H7 (cell line): ENCODE data around the gene PTRHD1. TPM values are rescaled to one million over a fixed set of nuclear protein-coding genes. Genes with fewer than 3 reads are reported as not detected.

Experiments used
- DNase-seq: peaks from one replicate; pipeline ENCODE4 v3.0.0; 2012
- H3K27me3 ChIP-seq: 2 replicates; pipeline ENCODE4 v1.6.0; 2011; ENCODE audit warnings: mild to moderate bottlenecking, low read length; ENCODE audit not compliant: control insufficient read depth, insufficient read depth
- H3K36me3 ChIP-seq: replicated peaks from 2 replicates; pipeline ENCODE4 v1.5.1; 2011; ENCODE audit warnings: low read length; ENCODE audit not compliant: control insufficient read depth, insufficient read depth
- H3K4me3 ChIP-seq: 2 replicates; pipeline ENCODE4 v1.5.1; 2011; ENCODE audit warnings: low read depth, mild to moderate bottlenecking, control low read depth, low read length, moderate library complexity; ENCODE audit not compliant: insufficient read depth
- total RNA-seq: library from RNA; depleted of rRNA; stranded (reverse); fragments of >200 nt; shearing (Covaris generic); gene quantifications from 2 replicates; pipeline ENCODE4 v1.2.3, GENCODE V29; 2014

Gene PTRHD1
- total RNA-seq, 1 experiment from 2014 or later, result 31.4 TPM

GRCh38 chr2:24833821-24834732, 40.9 kb upstream of the PTRHD1 start:
- no peak overlapping the region for H3K4me3 ChIP-seq
- H3K27me3 ChIP-seq, result no peaks in the 10 kb centered on the region
- peak; percentile 45 for DNase-seq
- H3K36me3 ChIP-seq, result peaks cover 4% of the 10 kb centered on the region

GRCh38 chr2:24832931-24833701, 39.9 kb upstream of the PTRHD1 start:
- peaks cover 4% of the 10 kb centered on the region for H3K36me3 ChIP-seq
- DNase-seq, result peak; percentile 70
- no peak overlapping the region for H3K4me3 ChIP-seq
- no peaks in the 10 kb centered on the region for H3K27me3 ChIP-seq

DNA sequence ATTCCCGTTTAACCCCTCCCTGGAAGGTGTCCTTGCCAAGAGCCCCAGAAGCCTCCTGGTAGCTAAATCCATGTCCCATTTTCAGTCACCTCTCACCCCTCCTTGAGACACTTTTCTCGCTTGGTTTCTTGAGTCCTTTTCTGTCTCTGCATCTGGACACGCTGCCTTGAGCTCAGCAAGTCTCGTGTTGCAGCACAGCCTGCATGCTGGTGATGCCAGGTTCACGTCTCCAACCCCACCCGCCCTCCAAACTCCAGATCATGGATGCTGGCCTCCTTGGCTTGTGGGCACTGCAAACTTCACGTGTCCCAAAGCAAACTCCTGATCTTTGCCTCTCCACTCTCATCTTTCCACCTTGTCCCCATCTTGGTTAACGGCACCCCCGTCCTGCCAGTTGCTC, 39.3 kb upstream of the PTRHD1 start:
- no peak for DNase-seq

GRCh38 chr2:24832073-24832461, 38.9 kb upstream of the PTRHD1 start:
- Histone ChIP-seq H3K36me3 (peaks cover 4% of the 10 kb centered on the region), H3K4me3 (no peak overlapping the region), H3K27me3 (no peaks in the 10 kb centered on the region)
- peak; percentile 79 for DNase-seq

More for the DNA sequence above, 39.3 kb upstream of the PTRHD1 start:
- Histone ChIP-seq H3K27me3 (no peaks in the 10 kb centered on the region), H3K36me3 (peaks cover 4% of the 10 kb centered on the region), H3K4me3 (no peak overlapping the region)

DNA sequence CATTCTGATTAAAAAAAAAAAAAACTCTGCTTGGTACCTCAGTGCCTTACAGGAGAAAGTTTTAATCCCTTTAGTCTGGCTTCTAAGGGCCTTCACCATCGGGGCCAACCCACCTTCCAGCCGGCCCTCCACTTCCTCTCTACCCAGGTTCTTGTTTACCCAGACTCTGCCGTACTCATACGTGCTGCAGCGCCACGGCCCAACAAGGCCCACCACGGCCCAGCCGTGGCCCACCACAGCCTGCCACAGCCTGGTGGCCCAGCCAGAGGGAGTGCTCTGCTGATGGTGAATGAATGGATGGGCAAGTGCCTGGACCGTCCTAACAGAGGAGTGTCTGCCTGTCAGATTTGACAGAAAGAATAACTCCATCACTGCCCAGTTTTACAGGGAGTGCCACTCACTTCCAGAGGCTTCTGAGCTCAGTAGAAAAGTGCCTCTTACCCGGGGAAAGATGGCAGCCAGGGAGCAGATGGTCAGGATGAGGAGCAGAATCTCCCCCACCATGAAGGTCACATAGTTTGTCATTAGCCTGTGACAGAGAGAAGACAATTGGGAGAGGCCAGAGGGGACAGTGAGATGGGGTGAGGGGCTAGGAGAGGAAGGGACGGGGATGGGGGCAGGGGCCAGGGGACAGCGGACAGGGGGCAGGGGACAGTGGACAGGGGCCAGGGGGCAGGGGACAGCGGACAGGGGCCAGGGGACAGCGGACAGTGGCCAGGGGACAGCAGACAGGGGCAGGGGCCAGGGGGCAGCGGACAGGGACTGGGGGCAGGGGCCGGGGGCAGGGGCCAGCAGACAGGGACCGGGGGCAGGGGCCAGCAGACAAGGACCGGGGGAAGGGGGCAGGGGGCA, 38.3 kb upstream of the PTRHD1 start:
- H3K36me3 ChIP-seq, result peaks cover 4% of the 10 kb centered on the region
- DNase-seq, result peak; percentile 45
- no peak overlapping the region for H3K4me3 ChIP-seq
- H3K27me3 ChIP-seq, result no peaks in the 10 kb centered on the region

DNA sequence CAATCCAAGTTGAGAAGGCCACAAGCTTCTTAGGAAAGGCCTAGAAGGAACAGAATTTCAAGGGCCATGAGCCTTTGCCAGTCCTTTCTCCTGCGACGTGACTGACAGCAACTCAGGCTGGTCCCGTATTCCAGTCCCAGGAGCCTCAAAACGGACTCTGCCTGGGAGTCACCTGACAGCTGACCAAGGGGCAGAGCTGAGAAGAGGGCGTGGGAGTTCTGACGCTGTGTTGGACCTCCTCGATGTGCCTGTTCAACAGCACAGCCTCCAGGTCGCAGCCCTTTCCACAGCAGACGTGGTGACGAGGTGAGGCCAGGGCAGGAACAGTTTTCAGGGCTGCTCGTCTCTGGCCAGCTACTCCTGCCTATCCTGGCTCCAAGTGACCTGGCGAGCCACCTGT, 37.6 kb upstream of the PTRHD1 start:
- no peaks in the 10 kb centered on the region for H3K27me3 ChIP-seq
- H3K36me3 ChIP-seq, result peaks cover 4% of the 10 kb centered on the region
- H3K4me3 ChIP-seq, result no peak overlapping the region
- peak; percentile 33 for DNase-seq

DNA sequence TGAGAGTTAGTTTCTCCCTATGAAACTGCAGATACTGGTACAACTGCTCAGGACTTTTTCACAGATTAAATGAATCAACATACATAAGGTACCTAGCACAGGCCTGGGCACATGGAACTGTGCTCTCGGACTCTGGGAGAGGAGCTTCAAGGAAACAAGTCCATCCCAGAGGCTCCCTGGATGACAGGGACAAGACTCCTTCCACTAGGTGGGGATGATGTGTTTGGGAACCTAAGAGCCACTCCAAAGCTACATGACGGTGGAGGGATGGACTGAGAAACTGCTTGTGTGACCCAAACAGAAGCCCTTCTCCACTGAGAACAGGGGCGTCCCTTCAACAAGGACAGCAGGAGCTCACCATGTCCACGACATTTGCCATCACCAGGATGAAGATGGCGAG, 37.2 kb upstream of the PTRHD1 start:
- no peak overlapping the region for H3K4me3 ChIP-seq
- peak; percentile 72 for DNase-seq
- peaks cover 6% of the 10 kb centered on the region for H3K36me3 ChIP-seq
- H3K27me3 ChIP-seq, result no peaks in the 10 kb centered on the region

GRCh38 chr2:24828238-24828996, 35.2 kb upstream of the PTRHD1 start:
- no peaks in the 10 kb centered on the region for H3K27me3 ChIP-seq
- peak; percentile 30 for DNase-seq
- no peak overlapping the region for H3K4me3 ChIP-seq
- H3K36me3 ChIP-seq, result peaks cover 9% of the 10 kb centered on the region

DNA sequence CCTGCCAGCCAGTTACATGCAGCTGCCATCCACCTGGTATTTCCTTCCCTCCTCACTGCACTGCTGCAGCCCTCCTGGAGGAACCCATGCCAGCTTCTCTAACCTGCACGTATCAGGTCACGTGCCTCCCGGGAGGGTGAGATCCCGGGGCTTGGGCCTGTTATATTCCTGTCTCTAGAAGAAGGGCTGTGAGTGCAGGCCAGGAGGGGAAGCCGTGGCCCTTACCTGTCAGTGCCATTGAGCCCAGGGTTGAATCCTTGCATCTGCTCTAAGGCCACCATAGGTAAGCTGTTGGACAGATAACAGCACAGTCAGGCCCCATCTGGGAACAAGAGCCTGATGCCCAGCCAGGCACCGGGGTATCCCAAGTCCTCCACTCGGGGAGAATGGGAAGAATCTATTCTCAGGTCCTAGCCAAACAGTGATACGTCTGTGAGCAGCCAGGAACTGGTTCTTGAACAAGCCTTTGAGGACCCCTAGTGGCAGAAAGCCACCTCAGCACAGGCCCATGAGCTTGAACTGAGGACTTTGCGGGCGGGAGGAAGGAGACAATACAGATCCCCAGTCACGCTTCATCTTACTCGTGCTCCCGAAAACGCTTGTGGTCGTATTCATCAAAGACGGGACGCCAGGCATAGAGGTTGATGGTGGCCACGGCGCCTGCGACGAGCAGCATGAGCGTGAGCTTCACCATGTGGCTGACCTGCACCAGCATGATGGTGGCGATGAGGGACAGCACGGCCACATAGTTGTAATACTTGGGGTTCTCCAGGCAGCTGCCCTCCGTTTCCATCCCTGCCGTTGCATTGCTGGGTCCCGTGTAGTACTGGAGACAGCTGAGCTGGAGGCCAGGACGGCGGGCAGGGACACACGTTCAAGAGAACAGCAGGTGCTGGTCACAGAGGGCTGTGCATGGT, 34.4 kb upstream of the PTRHD1 start:
- H3K4me3 ChIP-seq, result no peak overlapping the region
- peak; percentile 94 for DNase-seq
- H3K27me3 ChIP-seq, result no peaks in the 10 kb centered on the region
- H3K36me3 ChIP-seq, result peaks cover 14% of the 10 kb centered on the region

DNA sequence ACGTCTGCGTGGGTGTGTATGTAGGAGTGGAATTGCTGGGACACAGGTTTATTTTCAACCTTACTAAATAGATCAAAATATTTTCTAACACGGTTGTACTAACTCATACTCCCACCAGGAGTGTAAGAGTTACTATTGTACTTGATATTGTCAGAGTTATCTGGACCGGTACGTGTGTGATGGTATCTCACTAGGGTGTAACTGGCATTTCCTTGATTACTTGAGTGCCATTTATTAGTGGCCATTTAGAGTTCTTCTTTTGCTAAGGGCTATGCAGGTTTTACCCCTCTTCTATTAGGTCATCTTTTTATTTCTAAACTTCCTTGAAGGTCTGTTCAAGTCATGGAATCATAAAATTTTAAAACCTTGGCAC, 33.6 kb upstream of the PTRHD1 start:
- Histone ChIP-seq H3K4me3 (no peak overlapping the region), H3K27me3 (no peaks in the 10 kb centered on the region), H3K36me3 (peaks cover 17% of the 10 kb centered on the region)
- DNase-seq, result no peak

GRCh38 chr2:24825883-24826772, 32.9 kb upstream of the PTRHD1 start:
- H3K27me3 ChIP-seq, result no peaks in the 10 kb centered on the region
- no peak overlapping the region for H3K4me3 ChIP-seq
- peaks cover 17% of the 10 kb centered on the region for H3K36me3 ChIP-seq
- DNase-seq, result peak; percentile 55
